DND-41 (cell line): ENCODE measurements around the gene HLA-E.
"Not testable (repeated sequence)": the region's sequence is repeated elsewhere in the genome, so short reads cannot be mapped to it uniquely, and the experiment has no call there.

Experiments used
- ATAC-seq: fragments of 200-7000 bp; cut with Tn5 transposase; 3 replicates; pipeline ENCODE4 v1.9.1; 2021; ENCODE audit warnings: low read depth; ENCODE audit not compliant: insufficient read depth
- DNase-seq: peaks from one replicate; pipeline ENCODE4 v3.0.0-alpha.2; 2020
- H2AFZ ChIP-seq: 2 replicates; pipeline ENCODE4 v1.6.0; 2012; ENCODE audit warnings: low read depth, low read length
- H3K27ac ChIP-seq: 2 replicates; pipeline ENCODE4 v1.5.1; 2012; ENCODE audit warnings: low read length, inconsistent platforms
- H3K27me3 ChIP-seq: fragments of 200-600 bp; sonication (generic); 2 replicates; pipeline ENCODE4 v1.6.0; 2012; ENCODE audit warnings: low read length, mild to moderate bottlenecking, inconsistent platforms; ENCODE audit not compliant: insufficient read depth, poor library complexity
- H3K36me3 ChIP-seq: 2 replicates; pipeline ENCODE4 v1.5.1; 2012; ENCODE audit warnings: low read length, inconsistent platforms; ENCODE audit not compliant: insufficient read depth
- H3K4me1 ChIP-seq: 2 replicates; pipeline ENCODE4 v1.5.1; 2012; ENCODE audit warnings: mild to moderate bottlenecking, low read length; ENCODE audit not compliant: insufficient read depth
- H3K4me2 ChIP-seq: 2 replicates; pipeline ENCODE4 v1.6.0; 2012; ENCODE audit warnings: mild to moderate bottlenecking, moderate library complexity, low read length, inconsistent platforms; ENCODE audit not compliant: insufficient read depth
- H3K4me3 ChIP-seq, 2 experiments: fragments of 200-600 bp in 1 of 2; shearing (Covaris generic) in 1 of 2; 2 replicates each; pipeline ENCODE4 v1.5.1; 2012 to 2016; ENCODE audit warnings: inconsistent platforms in 2 of 2, low read length in 2 of 2, mild to moderate bottlenecking in 2 of 2, low read depth in 1 of 2, moderate library complexity in 1 of 2
- H3K79me2 ChIP-seq: 2 replicates; pipeline ENCODE4 v1.6.0; 2012; ENCODE audit warnings: low read length, inconsistent platforms; ENCODE audit not compliant: insufficient read depth
- H3K9ac ChIP-seq: 2 replicates; pipeline ENCODE4 v1.6.0; 2012; ENCODE audit warnings: low read depth, mild to moderate bottlenecking, inconsistent platforms, low read length, moderate library complexity
- H3K9me3 ChIP-seq: 2 replicates; pipeline ENCODE4 v1.5.1; 2012; ENCODE audit warnings: low read length, moderate library complexity, mild to moderate bottlenecking, inconsistent platforms; ENCODE audit not compliant: insufficient read depth, severe bottlenecking
- H4K20me1 ChIP-seq: 2 replicates; pipeline ENCODE4 v1.6.0; 2012; ENCODE audit warnings: low read length; ENCODE audit not compliant: insufficient read depth
- EZH2 ChIP-seq: IDR thresholded peaks from 3 replicates; pipeline ENCODE4 v1.6.1; 2012; ENCODE audit warnings: borderline replicate concordance, low read depth, mild to moderate bottlenecking, moderate library complexity, low read length, inconsistent platforms; ENCODE audit not compliant: severe bottlenecking
- TF ChIP-seq, protein P1 (sequence below): IDR thresholded peaks from 2 replicates; pipeline ENCODE4 v1.5.1; 2012; ENCODE audit warnings: borderline replicate concordance, low read length, moderate library complexity, mild to moderate bottlenecking; ENCODE audit not compliant: poor library complexity, severe bottlenecking; ENCODE audit errors: extremely low read depth

Gene HLA-E

DNA sequence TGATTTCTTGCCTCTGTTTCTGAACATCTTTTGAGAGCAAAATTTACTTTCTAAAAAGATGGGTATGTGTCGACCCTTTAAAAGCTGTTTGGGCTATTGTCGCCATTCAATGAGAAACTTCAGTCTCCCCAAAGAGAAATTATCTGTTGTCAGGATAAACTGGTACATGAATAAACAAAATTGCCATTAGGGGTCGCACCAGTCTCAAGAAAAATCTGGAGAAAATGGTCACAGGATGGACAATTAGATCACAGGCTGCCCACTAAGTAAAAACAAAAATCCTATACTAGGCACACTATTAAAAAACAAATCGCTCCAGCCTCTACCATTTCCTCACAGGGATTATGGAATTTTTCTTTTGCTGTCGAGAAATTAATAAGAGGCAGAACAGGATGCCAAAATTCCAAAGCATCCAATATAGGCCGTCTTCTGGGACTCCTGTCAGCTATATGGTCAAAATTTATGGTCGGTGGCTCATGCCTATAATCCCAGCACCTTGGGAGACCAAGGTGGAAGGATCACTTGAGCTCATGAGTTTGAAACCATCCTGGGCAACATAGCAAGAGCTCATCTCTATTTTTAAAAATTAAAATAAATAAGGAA, 5.5 kb upstream of the HLA-E start:
- ATAC-seq, result no peak
- no peak for TF ChIP-seq EZH2
- TF ChIP-seq, protein P1, sequence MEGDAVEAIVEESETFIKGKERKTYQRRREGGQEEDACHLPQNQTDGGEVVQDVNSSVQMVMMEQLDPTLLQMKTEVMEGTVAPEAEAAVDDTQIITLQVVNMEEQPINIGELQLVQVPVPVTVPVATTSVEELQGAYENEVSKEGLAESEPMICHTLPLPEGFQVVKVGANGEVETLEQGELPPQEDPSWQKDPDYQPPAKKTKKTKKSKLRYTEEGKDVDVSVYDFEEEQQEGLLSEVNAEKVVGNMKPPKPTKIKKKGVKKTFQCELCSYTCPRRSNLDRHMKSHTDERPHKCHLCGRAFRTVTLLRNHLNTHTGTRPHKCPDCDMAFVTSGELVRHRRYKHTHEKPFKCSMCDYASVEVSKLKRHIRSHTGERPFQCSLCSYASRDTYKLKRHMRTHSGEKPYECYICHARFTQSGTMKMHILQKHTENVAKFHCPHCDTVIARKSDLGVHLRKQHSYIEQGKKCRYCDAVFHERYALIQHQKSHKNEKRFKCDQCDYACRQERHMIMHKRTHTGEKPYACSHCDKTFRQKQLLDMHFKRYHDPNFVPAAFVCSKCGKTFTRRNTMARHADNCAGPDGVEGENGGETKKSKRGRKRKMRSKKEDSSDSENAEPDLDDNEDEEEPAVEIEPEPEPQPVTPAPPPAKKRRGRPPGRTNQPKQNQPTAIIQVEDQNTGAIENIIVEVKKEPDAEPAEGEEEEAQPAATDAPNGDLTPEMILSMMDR, result peak; percentile 80
- H3K36me3 ChIP-seq, result no peaks in the 10 kb centered on the region
- H3K4me3 ChIP-seq, result no peak overlapping the region
- H4K20me1 ChIP-seq, result no peaks in the 10 kb centered on the region
- no peak overlapping the region for H3K27ac ChIP-seq
- peaks cover 4% of the 10 kb centered on the region; the same call in 1 of the 2 replicates for H3K4me1 ChIP-seq
- no peak overlapping the region for H2AFZ ChIP-seq
- no peak overlapping the region for H3K4me2 ChIP-seq
- no peak overlapping the region for H3K9ac ChIP-seq
- peaks cover 26% of the 10 kb centered on the region for H3K27me3 ChIP-seq
- DNase-seq, result peak; percentile 32
- no peaks in the 10 kb centered on the region for H3K79me2 ChIP-seq
- no peaks in the 10 kb centered on the region for H3K9me3 ChIP-seq

DNA sequence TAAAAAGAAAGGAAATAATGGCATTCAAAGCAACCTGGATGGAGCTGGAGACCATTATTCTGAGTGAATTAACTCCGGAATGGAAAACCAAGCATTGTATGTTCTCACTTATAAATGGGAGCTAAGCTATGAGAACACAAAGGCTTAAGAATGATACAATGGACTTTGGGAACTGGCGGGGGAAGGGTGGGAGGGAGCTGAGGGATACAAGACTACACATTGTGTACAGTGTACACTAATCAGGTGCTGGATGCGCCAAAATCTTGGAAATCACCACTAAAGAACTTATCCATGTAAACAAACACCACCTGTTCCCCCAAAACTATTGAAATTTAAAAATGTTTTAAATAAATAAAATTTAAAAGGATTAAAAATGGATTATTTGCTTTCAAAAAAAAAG, 4.1 kb upstream of the HLA-E start:
- no peak overlapping the region for H3K4me2 ChIP-seq
- TF ChIP-seq, protein P1, result no peak
- no peak for TF ChIP-seq EZH2

DNA sequence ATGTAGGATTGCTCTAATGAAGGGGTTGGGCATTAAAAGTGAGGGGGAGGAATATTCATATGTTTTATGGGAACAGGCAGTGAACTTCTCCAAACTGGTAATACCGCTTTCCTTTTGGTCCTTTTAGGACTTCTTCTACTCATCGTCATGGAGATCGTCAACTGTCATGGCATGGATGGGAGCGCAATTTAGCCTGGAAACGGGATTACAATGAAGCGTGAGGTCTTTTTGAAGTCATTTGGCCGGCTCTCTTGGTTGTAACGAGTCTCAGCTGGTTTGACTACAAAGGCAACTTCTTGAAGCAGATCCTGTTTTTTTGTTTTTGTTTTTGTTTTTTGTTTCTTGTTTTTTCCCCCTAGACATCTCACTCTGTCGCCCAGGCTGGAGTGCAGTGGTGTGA, 1.4 kb upstream of the HLA-E start:
- no peak for ATAC-seq

More for the DNA sequence above, 4.1 kb upstream of the HLA-E start:
- H3K4me1 ChIP-seq, result peaks cover 10% of the 10 kb centered on the region
- peaks cover 2% of the 10 kb centered on the region for H4K20me1 ChIP-seq
- H3K79me2 ChIP-seq, result peaks cover 9% of the 10 kb centered on the region
- H3K36me3 ChIP-seq, result peaks cover 7% of the 10 kb centered on the region
- H3K9ac ChIP-seq, result no peak overlapping the region
- no peak for DNase-seq
- no peak overlapping the region for H3K4me3 ChIP-seq
- no peak overlapping the region for H3K27ac ChIP-seq
- no peak for ATAC-seq
- no peak overlapping the region for H2AFZ ChIP-seq
- peaks cover 20% of the 10 kb centered on the region for H3K27me3 ChIP-seq
- no peaks in the 10 kb centered on the region for H3K9me3 ChIP-seq

DNA sequence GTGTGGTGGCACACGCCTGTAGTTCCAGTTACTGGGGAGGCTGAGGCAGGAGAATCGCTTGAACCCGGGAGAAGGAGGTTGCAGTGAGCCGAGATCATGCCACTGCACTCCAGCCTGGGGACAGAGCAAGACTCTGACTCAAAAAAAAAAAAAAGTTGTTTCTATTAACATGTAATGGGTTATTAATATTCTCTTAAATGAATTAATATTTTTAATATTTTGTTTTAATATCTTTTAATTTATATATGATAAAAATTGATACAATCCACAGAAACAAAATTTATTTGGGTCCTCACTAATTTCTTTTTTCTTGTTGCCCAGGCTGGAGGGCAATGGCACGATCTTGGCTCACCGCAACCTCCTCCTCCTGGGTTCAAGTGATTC, 620 bp upstream of the HLA-E start:
- Histone ChIP-seq H4K20me1 (peaks cover 25% of the 10 kb centered on the region), H3K9ac (peak overlapping the region; percentile 85; the same call in 1 of the 2 replicates), H3K4me1 (peaks cover 25% of the 10 kb centered on the region), H3K4me3 (peak overlapping the region in 1 of 2 experiments; percentile 91; a peak in 2 of 4 replicates), H2AFZ (peak overlapping the region; percentile 72), H3K27ac (peak overlapping the region; percentile 77), H3K36me3 (peaks cover 36% of the 10 kb centered on the region), H3K4me2 (peak overlapping the region; percentile 88), H3K79me2 (peaks cover 23% of the 10 kb centered on the region)
- not testable (repeated sequence) for H3K27me3 ChIP-seq, ATAC-seq, H3K9me3 ChIP-seq
- DNase-seq, result peak; percentile 4

More for the DNA sequence above, 1.4 kb upstream of the HLA-E start:
- peaks cover 25% of the 10 kb centered on the region for H3K4me1 ChIP-seq
- H3K4me2 ChIP-seq, result no peak overlapping the region
- no peak overlapping the region for H3K27ac ChIP-seq
- peak; percentile 3 for DNase-seq
- H3K27me3 ChIP-seq, result peaks cover 1% of the 10 kb centered on the region
- no peak overlapping the region for H3K9ac ChIP-seq
- H4K20me1 ChIP-seq, result peaks cover 25% of the 10 kb centered on the region
- no peak for TF ChIP-seq EZH2
- TF ChIP-seq, protein P1, result no peak
- peaks cover 33% of the 10 kb centered on the region for H3K36me3 ChIP-seq
- H3K4me3 ChIP-seq, result no peak overlapping the region
- no peaks in the 10 kb centered on the region for H3K9me3 ChIP-seq
- H2AFZ ChIP-seq, result peak overlapping the region; percentile 42; the same call in 1 of the 2 replicates
- H3K79me2 ChIP-seq, result peaks cover 23% of the 10 kb centered on the region
